SU-DHL-6 (cell line): ENCODE data around the gene FGFR3.

ENCODE experiments used
- CTCF ChIP-seq: fragments of 200-600 bp; sonication (generic); IDR thresholded peaks from one replicate; pipeline ENCODE4 v1.5.1; 2017; ENCODE audit warnings: antibody characterized with exemption, mild to moderate bottlenecking, low read length, moderate library complexity; ENCODE audit not compliant: insufficient read depth, poor library complexity, severe bottlenecking
- EZH2phosphoT487 ChIP-seq: fragments of 200-600 bp; sonication (generic), shearing (Covaris generic); conservative IDR thresholded peaks from 2 replicates; pipeline ENCODE4 v1.6.1; 2018; ENCODE audit warnings: mild to moderate bottlenecking, antibody characterized with exemption, low read length, moderate library complexity, mixed read lengths

DNA sequence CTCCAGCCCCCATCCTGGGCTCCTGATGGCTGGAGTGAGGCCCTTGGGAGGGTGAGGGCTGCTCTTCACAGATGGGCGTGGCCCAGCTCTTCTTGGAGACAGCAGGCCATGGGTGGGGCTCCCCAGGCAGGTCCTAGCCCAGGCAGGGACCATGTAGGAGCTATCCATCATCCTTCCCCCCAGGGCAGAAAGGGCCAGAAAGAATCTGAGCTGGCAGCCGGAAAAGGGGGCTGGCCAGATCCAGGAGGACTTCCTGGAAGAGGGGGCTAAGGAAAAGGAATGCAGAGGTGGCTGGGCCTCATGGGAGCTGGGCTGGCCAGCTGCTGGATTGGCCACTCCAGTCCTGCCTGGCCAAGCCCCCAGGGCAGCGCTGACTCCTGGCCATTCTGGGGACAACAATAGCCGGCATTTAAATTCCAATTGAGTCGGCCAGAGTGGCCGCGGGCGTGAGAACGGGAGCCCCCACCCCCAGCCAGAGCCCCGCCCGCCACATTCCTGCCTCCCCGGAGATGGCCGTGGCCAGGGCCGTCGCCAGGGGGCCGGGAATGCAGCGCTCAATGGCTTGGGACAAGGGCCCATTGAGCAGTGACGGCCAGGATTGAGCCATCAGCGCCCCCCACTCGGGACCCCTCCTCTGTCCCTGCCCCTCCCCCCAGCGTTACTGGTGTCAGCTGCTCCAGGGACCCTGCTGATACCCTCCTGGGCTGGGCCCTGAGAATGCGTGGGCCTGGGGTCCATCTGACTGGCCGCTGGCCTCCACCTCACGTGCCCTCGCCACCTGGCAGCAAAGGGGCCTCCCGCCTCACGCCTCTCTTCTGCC, 15.1 kb upstream of the FGFR3 start:
- TF ChIP-seq CTCF, result no peak
- TF ChIP-seq EZH2phosphoT487, result no peak
